NCI-H2196 (cell line): ENCODE data around the gene FAM110D.

Experiments used
- DNase-seq: peaks from one replicate; lab custom pipeline; 2025; ENCODE audit not compliant: unreplicated experiment; lab: John Stamatoyannopoulos, UW

Gene FAM110D

GRCh38 chr1:26127235-26128163 is 31.4 kb upstream of the FAM110D start:
- no peak for DNase-seq

GRCh38 chr1:26129778-26130177 is 29.1 kb upstream of the FAM110D start:
- DNase-seq = no peak

DNA sequence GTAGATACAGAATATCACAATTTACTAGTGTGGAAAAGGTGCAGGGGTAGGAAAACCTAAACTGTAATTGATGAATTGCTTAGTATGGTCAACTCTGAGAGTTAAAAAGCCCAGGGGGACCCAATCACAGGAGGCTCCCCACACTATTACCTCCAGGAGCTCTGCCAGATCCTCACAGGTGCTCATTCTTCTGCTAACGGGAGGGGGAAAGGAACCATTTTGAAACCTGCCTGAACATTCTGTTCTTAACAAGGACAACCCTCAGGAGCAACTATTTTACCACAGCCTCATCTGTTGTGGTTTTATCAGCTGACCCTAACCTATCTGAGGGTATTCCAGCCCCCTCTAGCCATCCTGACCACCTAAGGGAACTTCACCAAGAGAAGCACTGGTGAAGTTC is 28.2 kb upstream of the FAM110D start:
- DNase-seq = no peak

- peak; percentile 18 for DNase-seq
These were observed 26.6 kb upstream of the FAM110D start for GRCh38 chr1:26132128-26132833.

DNA sequence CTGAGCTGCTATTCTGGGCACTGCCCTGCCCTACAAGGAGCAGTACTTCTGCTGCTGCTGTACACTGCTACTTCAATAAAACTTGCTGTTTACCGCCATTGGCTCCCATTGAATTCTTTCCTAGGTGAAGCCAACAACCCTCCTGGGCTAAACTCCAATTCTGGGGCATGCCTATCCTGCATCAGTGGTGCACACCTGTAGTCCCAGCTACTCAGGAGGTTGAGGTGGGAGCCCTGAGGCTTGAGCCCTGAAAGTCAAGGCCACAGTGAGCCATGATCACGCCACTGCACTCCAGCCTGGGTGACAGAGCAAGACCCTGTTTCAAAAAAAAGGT is 26.1 kb upstream of the FAM110D start:
- DNase-seq = no peak

- no peak for DNase-seq
These were observed 24.4 kb upstream of the FAM110D start for GRCh38 chr1:26134466-26134865.

DNA sequence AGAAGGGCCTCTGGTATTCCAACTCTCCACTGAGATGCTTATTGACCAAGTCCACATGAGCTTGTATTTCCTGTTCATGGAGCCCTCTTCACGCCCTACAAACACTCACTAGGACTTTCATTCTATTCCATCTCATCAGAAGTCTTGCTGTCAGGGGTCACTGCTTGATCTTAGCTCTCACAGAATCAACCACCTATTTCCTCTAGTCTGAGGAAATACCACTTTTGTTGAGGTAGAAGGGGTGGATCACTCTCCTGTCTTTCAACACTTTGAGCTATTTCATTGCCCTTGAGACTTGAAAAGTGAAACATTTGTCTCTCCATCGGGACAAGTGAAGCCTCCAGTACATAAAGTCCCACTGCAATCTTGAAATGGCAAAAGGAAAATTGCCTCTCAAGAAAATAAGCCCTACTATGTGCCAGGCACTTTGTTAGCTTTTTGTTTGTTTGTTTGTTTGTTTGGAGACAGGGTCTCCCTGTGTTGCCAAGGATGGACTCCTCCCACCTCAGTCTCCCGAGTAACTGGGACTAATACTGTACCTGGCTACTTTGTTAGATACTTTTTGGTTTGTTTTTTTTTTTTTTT is 19.8 kb upstream of the FAM110D start:
- no peak for DNase-seq

- DNase-seq = no peak
These were observed 16.7 kb upstream of the FAM110D start for GRCh38 chr1:26142159-26142558.

DNA sequence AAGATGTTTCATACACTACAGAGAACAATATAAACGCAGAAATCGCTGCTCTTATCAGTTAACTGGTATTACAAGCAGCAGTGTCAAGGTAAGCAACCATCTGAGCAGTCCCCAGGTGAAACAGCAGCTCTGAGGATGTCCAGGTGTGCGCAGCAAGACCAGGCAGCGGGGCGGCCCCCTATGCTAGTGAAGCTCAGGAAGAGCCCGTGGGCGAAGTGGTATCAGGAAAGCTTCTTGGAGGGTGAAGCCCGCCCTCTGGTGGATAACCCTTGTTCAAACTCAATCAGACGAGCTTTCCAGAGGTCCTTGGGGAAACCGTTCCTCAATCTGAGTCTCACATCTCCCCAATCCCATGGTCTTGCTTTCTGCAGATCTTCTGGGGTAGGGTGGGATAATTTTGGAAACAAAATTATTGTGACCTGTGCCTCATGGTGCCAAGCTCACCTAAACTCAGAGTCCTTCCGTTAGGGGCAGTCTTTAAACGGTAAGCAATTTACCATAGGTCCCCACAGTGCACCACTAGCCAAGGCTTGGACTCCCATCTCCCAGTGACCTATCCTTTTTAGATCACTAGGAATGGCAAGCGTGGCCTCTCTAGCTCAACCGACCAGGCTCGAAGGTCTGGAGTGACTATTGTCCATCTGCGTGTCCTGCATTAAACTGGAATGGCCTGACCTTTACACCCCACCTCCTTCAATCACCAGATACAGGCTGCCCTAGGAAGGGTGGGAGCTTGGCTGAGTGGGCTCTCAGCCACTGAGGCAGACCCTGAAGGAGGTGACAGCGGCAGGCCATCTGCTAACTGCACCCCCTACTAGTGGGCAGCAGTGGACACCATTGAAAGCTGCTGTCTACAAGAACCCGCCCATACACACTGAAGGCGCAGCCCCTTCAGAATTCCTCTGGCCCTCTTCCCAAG is 13.6 kb upstream of the FAM110D start:
- peak; percentile 89 for DNase-seq

DNA sequence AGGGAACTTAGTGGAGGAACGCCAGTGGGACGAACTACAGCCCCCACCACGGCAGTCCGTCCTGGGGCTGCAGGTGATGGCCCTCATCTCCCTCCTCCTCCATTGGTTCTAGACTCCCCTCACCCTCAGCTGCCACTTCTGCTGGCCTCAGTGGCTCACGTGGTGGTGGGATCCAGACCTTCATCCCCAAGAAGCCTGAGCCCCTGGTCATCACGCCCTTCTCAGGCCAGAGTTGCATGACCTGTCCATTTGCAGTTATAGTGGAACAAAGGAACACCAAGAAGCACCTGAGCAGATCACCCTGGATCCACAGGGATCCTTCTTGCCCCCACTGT is 13.0 kb upstream of the FAM110D start:
- DNase-seq = no peak

DNA sequence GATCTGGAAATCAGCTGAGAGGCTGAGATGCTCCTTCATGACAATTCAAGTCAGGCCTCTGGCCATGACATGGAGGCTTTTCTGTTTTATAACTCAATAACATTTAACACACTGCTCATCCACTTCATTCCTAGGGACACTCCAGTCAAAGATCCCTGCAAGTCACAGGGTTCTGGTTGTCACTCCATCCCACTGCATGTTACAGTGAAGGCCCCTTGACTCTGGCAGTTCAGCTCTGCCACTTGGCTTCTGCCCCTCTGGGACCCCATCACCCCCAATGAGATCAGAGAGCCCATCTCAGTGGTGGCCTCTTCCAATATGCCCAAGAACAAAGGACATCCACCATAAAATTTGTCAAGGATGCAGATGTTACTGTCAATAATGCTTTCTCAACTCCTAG is 10.0 kb upstream of the FAM110D start:
- no peak for DNase-seq

DNA sequence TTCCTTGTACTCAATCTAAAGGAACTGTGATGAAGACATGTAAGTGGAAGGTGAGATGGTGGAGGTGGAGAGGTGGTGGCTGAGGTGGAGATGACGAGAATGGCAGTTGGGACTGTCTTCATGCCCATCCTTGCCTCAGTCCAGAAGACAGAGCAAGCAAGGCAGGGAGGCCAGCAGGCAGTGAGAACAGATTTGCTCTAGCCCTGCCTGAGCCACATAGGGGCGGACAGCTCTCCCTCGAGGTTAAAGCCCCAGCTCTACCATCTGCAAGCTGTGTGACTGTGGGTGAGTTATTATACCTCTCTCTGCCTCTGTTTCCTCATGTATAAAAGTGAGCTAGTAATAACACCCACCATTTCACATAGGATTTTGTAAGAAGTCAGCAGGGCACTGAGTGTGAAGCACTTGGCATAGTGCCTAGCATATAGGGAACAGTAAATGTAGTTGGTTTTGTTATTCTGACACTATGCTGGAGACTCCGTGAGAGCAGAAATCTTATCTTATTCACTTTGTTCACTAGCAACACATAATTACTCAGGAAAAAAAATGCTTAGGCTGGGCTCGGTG is 4.8 kb upstream of the FAM110D start:
- DNase-seq = no peak

- DNase-seq = no peak
These were observed 4.1 kb upstream of the FAM110D start for GRCh38 chr1:26154750-26155149.

DNA sequence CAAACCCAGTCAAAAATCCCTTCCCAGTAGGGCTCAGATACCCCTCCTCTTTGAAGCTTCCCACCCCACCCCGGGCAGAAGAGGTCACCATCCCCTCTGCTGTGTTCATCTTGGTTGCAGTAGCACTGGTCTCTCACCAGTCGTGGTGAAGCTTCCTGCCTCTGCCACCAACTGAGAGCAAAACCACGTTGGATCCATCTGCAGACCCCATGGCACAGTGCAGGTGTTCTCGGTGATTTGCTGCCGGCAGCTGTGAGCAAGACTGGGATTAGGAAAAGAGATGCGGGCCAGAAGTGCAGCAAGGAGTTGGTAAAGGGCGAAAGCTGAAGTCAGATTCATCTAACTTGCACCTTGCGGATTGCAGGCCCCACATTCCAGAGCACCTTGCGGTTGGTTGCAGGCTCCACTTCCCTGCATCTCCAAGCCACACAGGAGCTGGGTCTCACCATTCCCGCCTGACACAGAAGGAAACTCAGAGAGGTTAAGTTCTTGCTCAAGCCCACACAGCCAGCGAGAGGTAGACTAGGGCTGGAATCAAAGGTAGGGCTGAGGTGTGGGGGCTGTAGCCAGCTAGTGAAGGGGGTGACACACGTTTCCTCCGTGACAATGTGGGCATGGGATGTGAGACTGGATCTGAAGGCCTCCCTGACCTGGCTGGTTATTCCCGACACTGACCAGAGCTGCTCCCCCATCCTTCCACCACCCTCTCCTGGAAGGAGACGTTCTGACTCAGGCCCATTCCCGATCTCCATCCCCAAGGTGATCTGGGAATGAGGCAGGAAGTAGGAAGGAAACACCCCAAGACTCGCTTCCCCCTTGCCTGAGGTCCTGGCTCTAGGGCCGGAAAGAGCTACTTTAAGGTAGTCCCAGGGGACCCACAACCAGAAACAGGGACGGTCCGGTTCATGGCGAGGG is 3.3 kb upstream of the FAM110D start:
- DNase-seq = no peak

GRCh38 chr1:26156285-26157038 is 2.4 kb upstream of the FAM110D start:
- no peak for DNase-seq

DNA sequence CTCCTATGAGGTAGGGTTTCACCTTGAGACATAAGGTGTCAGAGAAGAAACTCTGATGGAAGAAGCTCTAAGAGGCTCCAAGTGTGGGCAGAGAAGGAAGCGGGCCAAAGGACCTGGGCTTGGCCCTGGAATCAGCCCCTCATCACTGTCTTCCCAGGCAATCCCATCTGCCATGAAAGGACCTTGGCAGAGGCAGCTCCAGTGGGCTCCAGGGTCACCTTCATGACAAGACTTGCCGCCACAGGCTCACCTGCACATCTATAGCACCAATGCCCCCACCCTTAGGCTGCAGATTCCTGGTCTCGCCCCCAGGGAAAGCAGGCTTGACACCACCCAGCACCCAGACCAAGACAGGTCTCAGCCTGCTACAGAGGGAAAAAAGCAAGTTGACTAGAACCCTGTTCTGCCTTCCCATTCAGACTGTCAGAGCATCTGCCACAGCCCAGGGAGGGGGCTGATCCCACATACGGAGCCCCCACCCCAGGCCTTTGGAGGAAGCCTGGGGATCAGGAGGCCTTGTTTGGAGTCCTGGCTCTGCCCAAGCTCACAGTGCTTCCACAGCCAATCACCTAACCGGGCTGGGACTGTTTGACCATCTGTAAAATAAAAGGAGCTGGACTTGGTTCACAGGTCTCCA is 490 bp upstream of the FAM110D start:
- no peak for DNase-seq

DNA sequence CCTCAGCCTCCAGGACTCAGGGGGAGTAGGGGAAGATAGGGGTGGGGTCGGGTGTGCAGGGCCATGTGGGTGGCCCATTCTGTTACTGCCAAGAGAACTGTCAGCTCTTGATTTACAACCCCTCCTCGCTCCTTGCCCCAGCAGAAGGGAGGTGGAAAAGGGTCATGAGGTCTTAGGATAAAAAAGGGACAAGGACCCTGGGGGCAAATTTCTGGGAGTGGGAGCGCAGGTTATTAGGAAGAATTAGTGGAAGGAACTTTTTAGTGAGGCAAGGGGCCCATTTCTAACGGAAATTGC is 812 bp downstream of the FAM110D start:
- DNase-seq = no peak

DNA sequence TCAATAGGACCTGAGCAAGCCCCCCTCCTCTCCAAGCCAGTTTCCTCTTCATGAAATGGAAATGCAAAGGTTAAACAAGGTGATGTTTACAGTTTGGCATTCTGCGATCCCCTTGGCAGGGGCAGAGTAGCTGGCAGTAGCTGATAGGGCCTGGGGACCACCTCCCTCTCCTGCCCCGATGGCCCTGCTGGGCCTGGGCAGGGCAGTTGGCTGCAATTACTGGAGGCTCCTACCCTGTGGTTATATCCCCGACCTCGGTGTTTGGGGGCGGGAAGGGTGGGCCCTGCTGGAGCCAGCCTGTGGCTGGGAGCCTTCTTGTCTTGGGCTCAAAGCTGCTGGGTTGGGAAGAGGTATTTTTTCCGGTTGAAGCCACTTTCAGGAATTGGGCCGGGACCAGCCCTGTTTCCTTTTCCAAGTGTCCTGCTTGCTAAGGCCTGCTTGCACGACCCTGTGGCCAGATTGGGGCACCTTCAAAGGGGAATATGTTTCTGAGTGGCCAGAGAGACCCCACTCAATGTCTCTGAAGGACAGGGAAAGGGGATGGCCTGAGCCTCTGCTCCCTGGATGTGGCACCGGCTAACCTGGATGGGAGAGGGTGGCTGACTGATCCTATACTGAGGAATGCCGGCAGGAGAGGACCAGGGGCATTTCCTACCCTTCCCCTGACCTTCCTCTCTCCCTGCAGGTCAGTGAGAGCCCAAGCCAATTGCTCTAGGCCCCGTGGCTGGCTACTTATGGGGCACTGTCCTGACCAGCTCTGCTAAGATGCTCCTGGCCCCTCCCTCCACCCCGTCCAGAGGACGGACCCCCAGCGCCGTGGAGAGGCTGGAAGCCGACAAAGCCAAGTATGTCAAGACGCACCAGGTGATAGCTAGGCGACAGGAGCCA is 1.9 kb downstream of the FAM110D start:
- no peak for DNase-seq
